NCI-H2081 (cell line): ENCODE data around the gene LHX5.

Experiments
- DNase-seq, 2 experiments: peaks; one replicate each; lab custom pipeline; 2025; lab: John Stamatoyannopoulos, UW

The LHX5 gene

DNA sequence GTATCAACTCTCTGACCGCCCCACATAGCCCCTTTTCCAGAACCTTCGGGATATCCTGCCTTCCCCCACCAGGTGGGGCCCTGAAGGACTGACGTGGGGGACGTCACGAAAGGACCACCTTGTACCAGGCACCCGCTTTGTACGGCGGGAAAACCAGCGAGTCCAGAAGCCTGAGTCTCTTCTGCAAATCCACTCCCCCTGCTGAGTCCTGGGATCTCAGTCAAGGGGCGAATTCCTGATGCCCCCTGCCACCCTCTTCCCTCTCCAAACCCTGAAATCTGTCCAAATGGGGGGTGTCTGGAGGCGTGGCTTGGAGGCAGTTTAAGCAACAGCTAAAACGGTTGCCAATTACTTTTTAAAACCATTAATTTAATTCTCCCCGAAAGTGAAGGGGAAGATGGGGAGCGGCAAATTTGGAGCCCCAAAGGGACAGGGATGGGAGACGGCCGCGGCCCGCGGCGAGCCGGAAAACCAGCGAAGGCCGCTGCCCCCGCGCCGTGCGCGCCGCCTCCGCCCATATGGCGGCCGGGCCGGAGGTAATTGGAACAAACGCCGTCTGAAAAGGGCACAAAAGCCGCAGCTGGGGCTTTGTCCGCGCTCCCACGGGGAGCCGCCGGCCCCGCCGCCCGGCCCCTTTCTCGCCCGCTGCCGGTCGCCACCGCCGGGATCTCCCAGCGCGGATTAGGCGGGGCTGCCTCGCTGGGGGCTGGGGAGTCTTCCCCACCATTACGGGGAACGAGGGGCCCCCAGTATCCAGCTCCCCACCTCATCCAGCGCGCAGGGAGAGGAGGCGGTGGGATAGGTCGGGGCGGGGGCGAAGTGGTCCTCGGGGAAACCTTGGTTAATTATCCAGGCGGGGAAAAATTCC is 6.6 kb downstream of the LHX5 start:
- DNase-seq, result no peak

DNA sequence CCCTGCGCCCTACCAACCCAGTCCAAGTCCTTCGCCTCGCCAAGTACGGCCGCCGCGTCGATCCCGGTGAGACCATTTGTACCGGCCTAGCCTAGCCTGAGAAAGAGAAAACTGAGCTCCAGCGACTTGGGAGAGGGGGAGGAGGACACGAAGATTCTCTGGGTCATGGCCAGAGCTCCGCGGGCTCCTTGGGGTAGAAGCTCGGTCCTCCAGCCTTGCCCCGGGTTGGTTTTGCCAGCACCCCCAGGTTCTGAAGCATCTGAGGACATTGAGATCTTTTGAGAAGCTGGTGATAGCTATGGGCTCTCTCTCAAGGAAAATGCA is 7.3 kb downstream of the LHX5 start:
- DNase-seq, result no peak

DNA sequence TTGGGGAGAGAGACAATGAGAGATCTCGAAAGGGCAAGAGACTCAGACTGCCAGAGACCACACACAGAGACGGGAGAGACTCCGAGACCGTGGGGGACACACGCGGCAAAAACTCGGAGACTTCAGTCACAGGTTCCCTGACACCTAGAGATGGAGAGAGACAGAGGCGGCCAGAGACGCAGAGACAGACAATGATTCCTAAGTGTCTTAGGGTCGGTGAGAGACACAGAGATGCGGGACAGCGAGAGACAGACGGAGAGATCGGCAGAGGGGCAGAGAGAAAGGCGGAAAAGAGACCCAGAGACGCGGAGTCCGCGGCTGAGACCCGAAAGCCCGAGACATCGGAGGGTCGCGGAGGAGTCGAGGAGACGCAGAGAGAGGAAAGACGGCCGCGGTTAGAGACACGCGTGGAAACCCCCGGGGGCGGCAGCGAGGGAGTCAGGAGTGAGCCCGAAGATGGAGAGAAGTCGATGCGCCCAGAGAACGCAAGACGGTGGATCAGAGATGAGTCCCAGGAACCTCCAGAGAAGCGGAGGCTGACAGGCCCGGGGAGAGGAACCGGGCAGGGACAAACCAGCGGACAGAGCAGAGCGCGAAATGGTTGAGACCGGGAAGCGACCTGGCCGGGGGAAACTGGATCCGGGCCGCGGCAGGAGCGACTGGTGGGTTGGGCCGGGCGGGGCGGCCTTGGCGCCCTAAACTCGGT is 7.8 kb downstream of the LHX5 start:
- DNase-seq, result no peak

DNA sequence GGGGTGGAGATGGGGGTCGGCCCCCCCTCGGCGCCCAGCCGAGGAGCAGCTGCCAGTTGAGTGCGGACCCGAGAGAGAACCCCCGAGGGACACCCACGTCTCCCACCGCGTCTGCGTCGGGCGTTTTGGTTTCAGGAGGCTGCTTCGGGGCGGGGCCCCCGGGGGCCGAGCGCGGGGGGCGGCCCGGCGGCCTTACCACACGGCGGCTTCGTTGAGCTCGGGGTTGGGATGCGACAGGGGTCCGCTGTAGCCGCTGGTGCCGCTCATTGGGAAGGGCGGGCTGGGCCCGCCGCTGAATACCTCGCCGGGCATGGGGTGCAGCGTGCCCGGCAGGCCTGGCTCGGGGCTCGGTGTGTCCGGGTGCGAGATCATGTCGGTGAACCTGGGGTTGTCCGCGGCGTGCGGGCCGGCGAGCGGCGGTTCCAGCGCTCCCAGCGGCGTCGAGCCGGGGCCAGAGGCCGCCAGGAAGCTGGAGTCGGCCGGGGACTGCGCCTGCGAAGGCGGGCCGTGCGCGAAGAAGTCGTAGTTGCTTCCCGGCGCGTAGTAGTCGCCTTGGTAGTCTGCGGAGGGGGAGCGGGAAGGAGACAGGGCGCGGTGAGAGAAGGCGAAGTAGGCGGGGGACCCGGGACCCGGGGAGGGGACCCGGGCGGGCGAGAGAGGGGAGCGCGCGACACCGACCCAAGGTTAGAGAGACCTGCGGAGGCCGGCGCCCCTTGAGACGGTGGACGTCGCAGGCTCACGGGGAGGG is 8.5 kb downstream of the LHX5 start:
- no peak for DNase-seq

DNA sequence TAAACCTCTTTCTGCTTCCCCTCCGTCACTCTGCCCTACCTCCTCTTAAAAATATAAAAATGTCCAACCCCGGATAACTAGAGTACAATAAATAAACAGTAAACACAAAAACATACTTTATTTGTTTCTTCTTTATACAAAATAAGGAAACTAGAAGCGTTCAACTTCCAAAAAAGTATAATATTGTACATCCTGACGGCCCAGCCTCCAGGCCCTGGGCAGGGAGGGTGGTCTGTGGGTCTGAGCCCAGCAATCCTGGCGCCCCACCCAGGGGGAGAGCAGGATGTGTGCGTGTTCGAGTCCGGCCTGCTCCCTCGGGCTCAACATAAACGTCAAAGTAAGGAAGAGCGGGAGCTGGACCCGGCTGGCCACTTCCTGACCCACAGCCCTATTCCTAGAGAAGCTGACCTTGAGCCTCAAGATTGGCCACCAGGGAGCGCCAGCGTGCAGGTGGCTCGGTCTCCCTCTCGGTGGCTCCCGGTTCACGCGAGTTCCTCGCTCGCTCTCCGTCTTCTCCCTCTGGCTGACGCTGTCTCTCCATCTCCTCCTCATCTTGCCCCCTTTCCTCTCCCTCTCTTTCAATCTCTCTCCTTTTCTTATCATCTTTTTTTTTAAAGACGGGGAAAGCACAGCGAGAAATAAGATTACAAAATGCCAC is 9.4 kb downstream of the LHX5 start:
- peak; percentile 58 to 64 for DNase-seq

DNA sequence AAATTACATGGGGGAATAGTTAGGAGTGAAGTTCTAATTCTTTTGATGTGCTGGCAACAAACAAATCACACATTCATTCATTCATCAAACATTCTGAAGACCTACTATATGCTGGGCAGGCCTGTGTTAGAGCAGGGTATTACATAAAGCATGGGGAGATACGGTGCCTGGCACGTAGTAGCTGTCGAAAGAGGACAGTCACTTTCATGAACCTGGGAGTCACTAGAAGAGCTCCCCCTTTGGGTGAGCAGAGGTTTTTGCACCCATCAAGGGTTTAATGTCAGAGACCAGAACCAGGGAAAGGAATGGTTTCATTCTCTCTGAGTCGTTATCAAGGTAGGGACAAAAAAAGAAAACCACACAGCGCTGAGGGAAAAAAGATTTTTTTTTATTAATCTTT is 10.0 kb downstream of the LHX5 start:
- DNase-seq, result no peak

DNA sequence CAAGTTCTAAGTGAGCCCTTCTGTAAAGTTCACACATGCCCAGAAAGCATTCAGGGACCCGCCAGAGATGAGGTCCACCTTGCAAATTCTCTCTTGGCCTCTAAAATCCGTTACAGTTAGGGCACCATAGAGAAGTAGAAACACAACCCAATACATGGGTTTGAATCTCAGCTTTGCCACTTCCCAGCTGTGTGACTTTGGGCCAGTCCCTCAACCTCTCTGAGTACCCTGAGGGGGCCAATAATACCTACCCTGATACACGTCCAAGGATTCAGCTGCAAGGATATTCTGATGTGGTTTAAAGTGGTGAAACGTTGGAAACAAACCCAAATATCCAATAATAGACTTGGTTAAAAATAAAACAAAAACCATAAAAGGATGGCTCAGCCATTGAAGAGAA is 11.7 kb downstream of the LHX5 start:
- DNase-seq, result no peak

DNA sequence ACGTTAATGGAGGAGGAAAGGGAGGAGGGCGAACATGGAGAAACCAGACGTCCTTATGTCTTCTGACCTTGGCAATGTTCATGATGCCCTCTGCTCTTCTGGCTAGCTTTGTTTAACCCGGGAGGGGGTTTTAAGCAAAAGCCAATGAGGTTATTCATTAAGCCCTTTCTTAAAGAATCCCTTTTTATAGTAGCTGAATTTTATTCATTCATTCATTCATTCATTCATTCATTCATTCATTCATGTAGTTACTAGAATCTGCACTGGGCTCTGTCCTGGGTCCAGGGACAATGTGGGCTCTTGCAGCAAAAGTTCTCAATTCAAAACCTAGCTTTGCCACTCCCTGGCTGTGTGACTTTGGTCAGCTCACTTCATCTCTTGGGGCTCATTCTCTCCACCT is 14.0 kb downstream of the LHX5 start:
- DNase-seq, result no peak

DNA sequence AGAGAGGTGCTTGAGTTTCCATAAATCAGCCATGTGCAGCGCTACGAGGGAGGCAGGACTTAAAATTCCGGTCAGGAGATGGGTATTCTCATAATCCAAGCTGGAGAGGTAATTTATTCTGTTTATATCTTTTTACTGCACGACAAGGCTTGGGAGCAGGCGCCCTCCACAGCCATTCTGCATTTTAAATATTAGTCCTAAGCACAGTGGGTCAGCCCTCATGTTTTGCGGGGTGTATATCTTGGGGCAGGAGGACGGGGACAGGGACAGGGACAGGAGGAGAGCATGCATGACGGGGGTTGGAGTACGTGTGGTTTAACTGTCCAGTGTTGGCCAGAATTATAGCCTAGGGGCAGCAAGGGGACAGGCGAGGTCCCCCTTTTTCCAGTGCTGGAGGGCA is 14.5 kb downstream of the LHX5 start:
- DNase-seq, result no peak

DNA sequence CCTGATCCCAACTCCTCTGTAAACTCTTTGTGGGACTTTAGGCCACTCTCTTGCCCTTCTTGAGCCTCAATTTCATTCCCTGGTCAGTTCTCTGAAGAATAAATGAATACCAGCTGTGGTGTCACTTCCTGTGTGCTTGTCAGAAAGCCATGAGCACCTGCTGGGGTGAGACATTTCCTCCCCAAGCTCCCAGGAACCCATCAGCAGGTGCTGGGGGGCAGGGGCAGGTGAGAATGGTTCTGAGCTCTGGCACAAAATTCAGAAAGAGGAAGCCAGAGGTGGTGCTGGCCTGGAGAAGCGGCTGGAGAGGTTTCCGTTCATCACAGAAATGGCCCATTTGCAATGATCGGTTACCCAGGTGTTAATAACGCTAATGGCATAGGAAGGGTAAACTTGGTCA is 14.9 kb downstream of the LHX5 start:
- DNase-seq, result peak in 1 of 2 experiments; percentile 28

DNA sequence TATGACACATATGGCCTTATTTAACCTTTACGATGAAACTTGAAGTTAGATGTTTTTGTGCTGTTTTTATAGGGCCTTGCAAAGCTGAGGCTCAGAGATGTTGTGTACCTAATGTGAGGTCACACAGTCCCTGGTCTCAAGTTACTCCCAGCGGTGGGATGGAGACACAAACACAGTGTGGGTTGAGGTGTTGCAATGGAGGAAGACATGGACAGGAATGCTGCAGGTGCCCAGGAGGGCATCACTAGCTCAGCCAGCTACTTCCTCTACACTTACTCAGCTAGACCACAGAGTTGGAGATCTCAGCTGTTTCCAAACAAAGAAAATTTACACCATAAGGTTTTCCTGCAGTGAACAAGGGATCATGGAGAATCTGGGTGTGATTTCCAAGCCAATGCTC is 15.5 kb downstream of the LHX5 start:
- DNase-seq, result no peak

DNA sequence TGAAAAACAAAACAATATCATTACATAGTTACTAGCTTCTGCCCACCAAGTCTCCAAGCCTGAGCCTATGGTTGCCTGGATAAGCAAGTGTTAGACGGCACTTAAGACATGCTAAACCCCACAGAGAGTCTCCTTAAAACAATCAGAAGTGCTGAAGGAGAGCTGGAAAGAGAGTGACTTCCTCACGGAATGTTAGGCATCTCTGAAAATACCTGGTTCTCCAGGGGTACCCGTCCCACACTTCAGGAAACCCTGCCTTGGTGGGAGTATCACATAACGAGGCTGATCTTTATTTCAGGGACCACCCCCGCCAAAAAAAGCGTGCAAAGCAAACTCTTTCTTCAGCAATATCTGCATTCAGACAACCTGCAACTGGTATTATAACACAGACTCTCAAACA is 18.3 kb downstream of the LHX5 start:
- no peak for DNase-seq

DNA sequence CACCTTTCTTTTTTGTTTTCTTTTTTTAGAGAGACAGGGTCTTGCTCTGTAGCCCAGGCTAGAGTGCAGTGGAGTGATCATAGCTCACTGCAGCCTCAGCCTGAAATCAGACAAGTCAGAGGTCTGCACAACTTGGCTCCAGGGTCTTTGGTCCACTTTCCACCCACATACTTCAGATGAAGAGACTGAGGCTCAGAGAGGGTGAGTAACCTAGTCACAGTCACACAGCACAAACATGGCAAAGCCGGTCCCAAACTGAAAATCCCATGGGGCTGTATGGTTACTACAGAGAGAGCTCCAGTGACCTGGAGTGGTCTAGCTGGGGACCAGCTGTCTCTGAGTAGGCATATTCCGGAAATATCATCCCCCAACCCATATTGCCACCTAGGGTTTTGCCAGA is 19.2 kb downstream of the LHX5 start:
- DNase-seq, result no peak

DNA sequence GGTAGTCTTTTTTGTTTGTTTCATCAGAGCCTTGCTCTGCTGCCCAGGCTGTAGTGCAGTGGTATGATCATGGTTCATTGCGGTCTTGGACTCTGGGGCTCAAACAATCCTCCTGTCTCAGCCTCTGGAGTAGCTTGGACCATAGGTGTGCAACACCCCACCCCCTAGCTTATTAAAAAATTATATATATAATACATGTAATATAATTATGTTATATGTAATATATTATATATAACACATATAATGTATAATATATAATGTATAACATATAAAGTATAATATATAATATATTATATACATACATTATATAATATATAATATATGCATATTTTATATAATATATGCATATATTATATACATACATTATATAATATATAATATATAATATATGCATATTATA is 21.8 kb downstream of the LHX5 start:
- no peak for DNase-seq

DNA sequence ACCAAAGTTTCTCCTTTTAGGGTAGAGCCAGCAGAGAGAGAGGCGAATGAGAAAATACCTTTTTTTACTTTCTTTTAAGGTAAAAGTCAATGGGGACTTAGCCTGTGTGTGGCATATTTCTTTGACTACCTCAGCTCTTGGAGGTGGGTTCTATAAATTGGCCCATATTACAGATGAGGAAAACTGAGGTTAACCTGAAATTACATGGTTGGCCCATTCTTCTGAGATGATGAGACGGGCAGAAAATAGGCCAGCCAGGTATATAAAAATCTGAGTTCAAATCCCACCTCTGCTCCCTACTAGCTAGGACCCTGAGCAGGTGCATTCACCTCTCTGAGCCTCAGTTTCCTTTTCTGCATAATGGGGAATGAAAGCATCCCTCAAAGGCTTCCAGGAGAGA is 22.4 kb downstream of the LHX5 start:
- DNase-seq, result no peak

DNA sequence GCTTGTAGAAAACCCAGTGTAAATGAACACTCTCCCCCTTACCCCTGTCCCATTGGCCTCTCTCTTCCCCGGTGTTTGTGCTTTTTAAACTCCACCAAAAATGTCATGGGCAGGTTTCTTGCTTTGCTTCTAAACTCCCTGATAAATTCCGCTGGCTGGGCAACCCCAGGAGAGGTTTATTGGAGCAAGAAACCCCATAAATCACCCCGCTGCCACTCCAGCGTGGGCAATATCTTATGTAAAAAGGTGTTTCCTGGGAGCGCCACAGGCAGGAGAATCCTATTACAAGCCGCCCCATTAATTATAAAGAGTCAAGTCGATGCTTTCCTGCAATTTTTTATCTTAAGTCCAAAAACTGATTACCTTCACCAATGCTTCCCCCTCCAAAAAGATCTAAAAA is 22.8 kb downstream of the LHX5 start:
- DNase-seq, result no peak

DNA sequence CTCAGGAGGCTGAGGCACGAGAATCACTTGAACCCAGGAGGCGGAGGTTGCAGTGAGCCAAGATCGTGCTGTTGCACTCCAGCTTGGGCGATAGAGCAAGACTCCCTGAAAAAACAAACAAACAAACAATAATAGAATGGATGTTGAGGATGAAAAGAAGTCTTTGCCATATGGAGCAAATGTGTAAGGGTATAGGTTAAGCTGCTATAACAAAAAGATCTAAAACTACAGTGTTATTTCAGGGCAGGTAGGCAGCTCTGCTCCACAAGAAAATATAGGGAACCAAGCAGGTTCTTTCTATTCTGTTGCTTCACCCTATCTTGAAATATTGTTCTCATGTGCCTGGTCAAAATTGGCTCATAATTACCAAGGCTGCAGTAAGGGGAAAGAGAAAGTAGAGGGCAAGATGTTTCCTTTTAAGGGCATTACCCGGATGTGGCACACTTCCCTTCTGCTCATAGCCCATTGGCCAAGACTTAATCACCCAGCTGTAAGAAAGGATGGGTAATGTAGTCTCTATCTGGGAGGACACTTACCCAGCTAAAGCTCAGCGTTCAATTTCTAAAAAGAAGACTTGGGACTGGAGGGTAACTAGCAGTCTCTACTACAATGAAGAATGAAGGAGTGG is 26.0 kb downstream of the LHX5 start:
- no peak for DNase-seq

DNA sequence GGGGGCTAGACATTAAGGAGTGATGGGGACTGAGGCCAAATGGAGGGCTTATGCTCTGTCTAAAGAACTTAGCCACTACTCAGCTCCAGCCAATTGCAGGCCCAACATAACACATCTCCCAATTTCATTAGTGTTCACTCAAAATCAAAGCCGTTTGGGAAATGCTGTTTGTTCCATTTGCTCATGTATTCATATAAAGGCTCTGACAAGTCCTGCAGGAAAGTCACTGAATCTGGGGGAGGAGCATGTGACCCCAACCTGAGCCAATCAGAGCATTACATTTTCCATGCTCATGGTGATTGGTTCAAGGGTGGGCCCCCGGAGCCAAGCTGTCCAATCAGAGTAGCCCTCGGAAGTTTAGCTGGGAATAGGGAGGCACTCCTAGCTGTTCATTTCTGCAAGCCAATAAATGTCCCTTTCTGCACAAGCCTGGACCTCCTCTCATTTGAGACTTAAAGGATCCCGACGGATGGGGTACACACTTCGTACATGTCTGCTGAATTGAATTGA is 28.6 kb downstream of the LHX5 start:
- DNase-seq, result no peak

DNA sequence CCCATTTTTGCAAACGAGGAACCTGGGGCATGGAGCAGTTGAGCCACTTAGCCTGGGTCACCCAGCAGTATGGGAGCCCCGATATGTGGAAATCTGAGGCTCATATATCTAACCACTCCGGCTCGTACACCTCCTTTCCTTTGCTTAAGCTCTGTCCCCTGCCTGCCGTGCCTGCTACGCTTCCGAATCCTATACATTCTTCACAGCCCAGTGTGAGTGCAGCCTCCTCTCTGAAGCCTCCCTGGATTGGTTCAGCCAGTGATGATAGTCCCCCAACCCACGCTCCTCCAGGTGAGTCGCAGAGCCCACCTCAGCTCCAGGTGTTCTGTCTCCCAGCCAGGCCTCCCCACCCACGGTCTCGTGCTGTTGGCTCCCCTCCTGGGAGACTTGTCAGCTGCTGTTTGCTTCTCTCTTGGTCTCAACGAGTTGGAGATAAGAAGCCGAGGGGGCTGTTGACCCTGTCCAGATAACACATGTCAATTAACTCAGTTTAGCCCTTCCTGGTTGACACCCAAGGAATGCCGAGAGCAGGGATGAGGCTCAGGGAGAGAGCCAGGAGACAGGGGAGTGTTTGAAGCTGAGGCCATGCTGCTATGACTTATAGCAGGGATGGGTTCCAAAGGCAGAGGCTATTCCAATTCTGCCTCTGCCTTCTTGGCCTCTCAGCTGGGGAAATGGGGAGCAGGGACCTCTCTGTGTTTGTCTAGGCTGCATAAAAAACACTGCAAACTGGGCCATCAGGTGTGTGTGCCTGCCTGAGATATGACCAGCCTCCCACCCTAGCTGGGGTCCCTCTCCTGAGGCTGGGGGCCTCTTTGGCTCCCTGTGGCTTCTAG is 30.5 kb downstream of the LHX5 start:
- DNase-seq, result no peak

DNA sequence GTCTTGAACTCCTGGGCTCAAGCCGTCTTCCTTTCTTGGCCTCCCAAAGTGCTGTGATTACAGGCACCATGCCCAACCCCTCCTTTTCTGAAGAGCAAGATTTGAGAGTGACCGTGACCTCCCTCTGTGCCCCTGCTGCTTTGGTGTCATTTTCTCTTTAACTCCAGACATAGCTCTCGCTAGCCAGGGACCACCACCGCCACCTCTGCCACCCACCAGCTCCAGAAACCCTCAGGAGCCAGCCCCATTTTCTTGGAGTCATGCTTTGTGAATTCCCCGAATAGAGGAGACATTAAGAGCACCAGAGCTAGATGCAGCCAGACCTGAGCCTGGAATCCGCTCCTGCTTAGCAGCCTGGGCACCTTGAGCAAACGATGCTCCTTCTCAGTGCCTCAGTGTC is 31.3 kb downstream of the LHX5 start:
- no peak for DNase-seq

DNA sequence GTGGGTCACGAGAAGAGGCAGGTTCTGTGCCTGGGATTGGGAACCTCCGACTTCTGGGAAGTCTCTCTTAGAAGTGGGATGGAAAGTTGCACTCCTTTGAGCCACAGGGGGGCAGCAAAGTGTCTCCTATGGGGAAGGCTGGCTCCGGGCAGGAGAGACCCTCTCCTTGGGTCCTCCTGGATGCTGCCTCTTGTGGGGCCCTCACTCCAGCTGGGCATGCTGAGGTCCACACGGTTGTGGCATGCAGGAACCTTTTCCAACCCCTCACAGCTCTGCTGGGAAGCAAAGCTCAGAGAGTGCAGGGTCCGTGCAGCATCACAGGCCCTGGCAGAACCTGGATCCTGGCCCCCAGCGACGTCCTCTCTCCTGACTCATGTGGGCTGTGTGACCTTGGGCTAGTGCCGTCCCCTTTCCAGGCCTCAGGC is 32.1 kb downstream of the LHX5 start:
- DNase-seq, result peak; percentile 3 to 10
